Body of pancreas (tissue), 4 donors: ENCODE data around the gene SULT1E1. TPM values are rescaled to one million over a fixed set of nuclear protein-coding genes. Genes with fewer than 3 reads are reported as not detected.

Experiments used
- ATAC-seq: fragments of 150-250 bp; one replicate; pipeline ENCODE4 v1.9.1; 2016
- DNase-seq, 4 donors: peaks; one replicate each; pipeline ENCODE4 v3.0.0-alpha.2; 2019
- H3K27ac ChIP-seq, 4 donors: fragments of 200-600 bp; sonication (generic); 1 replicate in 3 of 4; 2 replicates in 1 of 4; pipeline versions ENCODE4 v1.5.1 to v1.6.1; 2016 to 2019; ENCODE audit warnings: mild to moderate bottlenecking in 1 of 4, mixed read lengths in 1 of 4, moderate library complexity in 1 of 4
- H3K27me3 ChIP-seq, 2 donors: fragments of 200-600 bp; sonication (generic); one replicate each; pipeline ENCODE4 v1.6.0; 2016; ENCODE audit warnings: mild to moderate bottlenecking in 1 of 2
- H3K36me3 ChIP-seq, 2 donors: fragments of 200-600 bp; sonication (generic); replicated peaks in 1 of 2; 2 replicates each; pipeline ENCODE4 v1.5.1; 2016; ENCODE audit warnings: low read depth in 2 of 2; ENCODE audit not compliant: insufficient read depth in 1 of 2
- H3K4me1 ChIP-seq: fragments of 200-600 bp; sonication (generic); one replicate; pipeline ENCODE4 v1.6.0; 2016
- H3K4me3 ChIP-seq, 2 donors: fragments of 200-600 bp; sonication (generic); 1 replicate in 1 of 2; 2 replicates in 1 of 2; pipeline ENCODE4 v1.5.1; 2016 to 2019
- H3K9me3 ChIP-seq, 3 donors: fragments of 200-600 bp; sonication (generic); 1 replicate in 2 of 3; 2 replicates in 1 of 3; pipeline ENCODE4 v1.5.1; 2016
- CTCF ChIP-seq, 7 experiments: fragments of 450-650 bp in 4 of 7; fragments of 200-600 bp in 3 of 7; sonication (generic) in 3 of 7; IDR thresholded peaks; one replicate each; pipeline ENCODE4 v1.5.1; 2016 to 2019; ENCODE audit warnings: antibody characterized with exemption in 7 of 7
- POLR2A ChIP-seq, 3 donors: fragments of 450-650 bp; IDR thresholded peaks; one replicate each; pipeline ENCODE4 v1.6.1; 2016; ENCODE audit warnings: antibody characterized with exemption in 3 of 3, mild to moderate bottlenecking in 2 of 3
- WGBS, 2 donors: methylation state at CpG; one replicate each; pipeline ENCODE4 v1.1.5; 2017; 5-methylcytosine and 5-hydroxymethylcytosine counted together
- intact Hi-C: fragments of 100-400 bp; cut with DNase I; formaldehyde crosslinking; loops from one replicate; pipeline ENCODE4 v1.15.1; 2023
- total RNA-seq, 2 donors: library from RNA; depleted of rRNA; stranded (reverse); fragments of >200 nt; gene quantifications; one replicate each; pipeline ENCODE4 v1.1.0, GENCODE V29; 2016

The SULT1E1 gene
- total RNA-seq, 2 donors from 2014 or later, result 1.3 TPM; not detected in 1

DNA sequence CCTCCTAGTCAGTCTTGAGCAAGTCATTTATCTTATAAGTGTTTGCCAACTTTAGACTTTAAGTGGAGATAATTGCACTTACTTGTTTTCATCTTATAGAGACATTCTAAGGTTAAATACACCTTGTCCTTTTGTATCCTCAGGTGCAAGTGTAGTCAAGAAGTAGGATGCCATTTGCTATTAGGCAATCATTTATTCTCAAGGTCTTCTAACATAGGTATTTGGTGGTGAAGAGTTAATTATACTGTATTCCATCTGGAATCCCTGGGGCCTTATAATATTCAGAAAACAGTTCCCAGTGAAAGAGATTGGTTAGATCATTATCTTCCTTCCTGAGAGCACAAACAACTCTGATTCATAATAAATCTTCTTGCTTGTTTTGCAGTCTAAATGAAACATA, 23.7 kb downstream of the SULT1E1 start:
- H3K27me3 ChIP-seq, result no peaks in the 10 kb centered on the region
- H3K27ac ChIP-seq, result no peak overlapping the region
- DNase-seq (no peak), ATAC-seq (no peak)
- H3K4me1 ChIP-seq, result peaks cover 24% of the 10 kb centered on the region
- no peaks in the 10 kb centered on the region for H3K36me3 ChIP-seq
- intact Hi-C loops, result no loop called here
- H3K9me3 ChIP-seq, result no peaks in the 10 kb centered on the region
- no peak for TF ChIP-seq CTCF (IDR thresholded peaks at IDR 0.05)
- no peak overlapping the region for H3K4me3 ChIP-seq

DNA sequence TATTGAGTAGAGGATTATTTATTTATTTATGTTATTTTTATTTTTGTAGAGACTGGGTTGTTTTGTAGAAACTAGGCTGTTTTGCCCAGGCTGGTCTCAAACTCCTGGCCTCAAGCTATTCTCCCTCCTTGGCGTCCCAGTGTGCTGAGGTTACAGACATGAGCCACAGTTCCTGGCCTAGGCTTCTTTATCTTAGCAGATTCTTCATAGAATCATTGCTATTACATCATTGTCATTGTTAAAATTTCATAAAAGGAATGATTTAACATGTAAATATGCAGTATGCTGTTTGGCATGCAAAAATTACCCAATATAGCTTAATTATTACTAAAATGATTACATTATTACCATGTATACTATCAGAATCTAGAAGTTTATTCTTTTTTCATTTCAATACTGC, 24.2 kb downstream of the SULT1E1 start:
- Histone ChIP-seq H3K9me3 (no peaks in the 10 kb centered on the region), H3K27me3 (no peaks in the 10 kb centered on the region), H3K4me1 (peaks cover 30% of the 10 kb centered on the region), H3K27ac (no peak overlapping the region), H3K36me3 (no peaks in the 10 kb centered on the region), H3K4me3 (no peak overlapping the region)
- no peak for DNase-seq
- intact Hi-C loops, result no loop called here
- TF ChIP-seq CTCF (IDR thresholded peaks at IDR 0.05) (no peak), POLR2A (IDR thresholded peaks at IDR 0.05) (no peak)
- no peak for ATAC-seq
- WGBS, 2 donors, result 96 to 100% methylated on average over 1 of the region's 1 CpG

- H3K4me3 ChIP-seq, result no peak overlapping the region
- no peak for TF ChIP-seq POLR2A (IDR thresholded peaks at IDR 0.05)
- H3K9me3 ChIP-seq, result no peaks in the 10 kb centered on the region
- peak overlapping the region in 1 of 4 donors; percentile 73 for H3K27ac ChIP-seq
- DNase-seq (no peak), ATAC-seq (no peak)
- H3K27me3 ChIP-seq, result no peaks in the 10 kb centered on the region
- H3K4me1 ChIP-seq, result peaks cover 36% of the 10 kb centered on the region
- intact Hi-C loops, result no loop called here
- WGBS, 2 donors, result 79 to 84% methylated on average over 1 of the region's 1 CpG
- no peaks in the 10 kb centered on the region for H3K36me3 ChIP-seq
These were observed 26.7 kb downstream of the SULT1E1 start for GRCh38 chr4:69833251-69833650.

- no peak for TF ChIP-seq POLR2A (IDR thresholded peaks at IDR 0.05)
- TF ChIP-seq CTCF (IDR thresholded peaks at IDR 0.05), result no peak
- Histone ChIP-seq H3K27me3 (no peaks in the 10 kb centered on the region), H3K9me3 (no peaks in the 10 kb centered on the region), H3K36me3 (no peaks in the 10 kb centered on the region), H3K4me3 (no peak overlapping the region), H3K27ac (peak overlapping the region in 3 of 4 donors; percentile 48 to 73 (median 57)), H3K4me1 (peaks cover 36% of the 10 kb centered on the region)
- peak in 3 of 4 donors; percentile 43 to 69 (median 46) for DNase-seq
- WGBS, 2 donors, result 35 to 37% methylated on average over 10 of the region's 10 CpGs
- peak; percentile 79 for ATAC-seq
- intact Hi-C loops, result no loop called here
These were observed 27.5 kb downstream of the SULT1E1 start for GRCh38 chr4:69832326-69833030.

GRCh38 chr4:69831646-69832325, 28.2 kb downstream of the SULT1E1 start:
- no peaks in the 10 kb centered on the region for H3K36me3 ChIP-seq
- H3K27ac ChIP-seq, result peak overlapping the region in 3 of 4 donors; percentile 48 to 73 (median 60)
- WGBS, 2 donors, result 66 to 92% methylated on average over 16 of the region's 16 CpGs
- H3K9me3 ChIP-seq, result no peaks in the 10 kb centered on the region
- TF ChIP-seq CTCF (IDR thresholded peaks at IDR 0.05) (no peak), POLR2A (IDR thresholded peaks at IDR 0.05) (no peak)
- ATAC-seq (no peak), DNase-seq (peak in 1 of 4 donors; percentile 35)
- intact Hi-C loops, result no loop called here
- no peak overlapping the region for H3K4me3 ChIP-seq
- H3K4me1 ChIP-seq, result peaks cover 36% of the 10 kb centered on the region
- H3K27me3 ChIP-seq, result no peaks in the 10 kb centered on the region
